DND-41 (cell line): Measurements from ENCODE around the gene PPARA.

Experiments
- ATAC-seq: fragments of 200-7000 bp; cut with Tn5 transposase; 3 replicates; pipeline ENCODE4 v1.9.1; 2021; ENCODE audit warnings: low read depth; ENCODE audit not compliant: insufficient read depth
- DNase-seq: peaks from one replicate; pipeline ENCODE4 v3.0.0-alpha.2; 2020
- H2AFZ ChIP-seq: 2 replicates; pipeline ENCODE4 v1.6.0; 2012; ENCODE audit warnings: low read depth, low read length
- H3K27ac ChIP-seq: 2 replicates; pipeline ENCODE4 v1.5.1; 2012; ENCODE audit warnings: low read length, inconsistent platforms
- H3K27me3 ChIP-seq: fragments of 200-600 bp; sonication (generic); 2 replicates; pipeline ENCODE4 v1.6.0; 2012; ENCODE audit warnings: low read length, mild to moderate bottlenecking, inconsistent platforms; ENCODE audit not compliant: insufficient read depth, poor library complexity
- H3K36me3 ChIP-seq: 2 replicates; pipeline ENCODE4 v1.5.1; 2012; ENCODE audit warnings: low read length, inconsistent platforms; ENCODE audit not compliant: insufficient read depth
- H3K4me1 ChIP-seq: 2 replicates; pipeline ENCODE4 v1.5.1; 2012; ENCODE audit warnings: mild to moderate bottlenecking, low read length; ENCODE audit not compliant: insufficient read depth
- H3K4me2 ChIP-seq: 2 replicates; pipeline ENCODE4 v1.6.0; 2012; ENCODE audit warnings: mild to moderate bottlenecking, moderate library complexity, low read length, inconsistent platforms; ENCODE audit not compliant: insufficient read depth
- H3K4me3 ChIP-seq, 2 experiments: fragments of 200-600 bp in 1 of 2; shearing (Covaris generic) in 1 of 2; 2 replicates each; pipeline ENCODE4 v1.5.1; 2012 to 2016; ENCODE audit warnings: inconsistent platforms in 2 of 2, low read length in 2 of 2, mild to moderate bottlenecking in 2 of 2, low read depth in 1 of 2, moderate library complexity in 1 of 2
- H3K79me2 ChIP-seq: 2 replicates; pipeline ENCODE4 v1.6.0; 2012; ENCODE audit warnings: low read length, inconsistent platforms; ENCODE audit not compliant: insufficient read depth
- H3K9ac ChIP-seq: 2 replicates; pipeline ENCODE4 v1.6.0; 2012; ENCODE audit warnings: low read depth, mild to moderate bottlenecking, inconsistent platforms, low read length, moderate library complexity
- H3K9me3 ChIP-seq: 2 replicates; pipeline ENCODE4 v1.5.1; 2012; ENCODE audit warnings: low read length, moderate library complexity, mild to moderate bottlenecking, inconsistent platforms; ENCODE audit not compliant: insufficient read depth, severe bottlenecking
- H4K20me1 ChIP-seq: 2 replicates; pipeline ENCODE4 v1.6.0; 2012; ENCODE audit warnings: low read length; ENCODE audit not compliant: insufficient read depth
- EZH2 ChIP-seq: IDR thresholded peaks from 3 replicates; pipeline ENCODE4 v1.6.1; 2012; ENCODE audit warnings: borderline replicate concordance, low read depth, mild to moderate bottlenecking, moderate library complexity, low read length, inconsistent platforms; ENCODE audit not compliant: severe bottlenecking
- TF ChIP-seq, protein P1 (sequence below): IDR thresholded peaks from 2 replicates; pipeline ENCODE4 v1.5.1; 2012; ENCODE audit warnings: borderline replicate concordance, low read length, moderate library complexity, mild to moderate bottlenecking; ENCODE audit not compliant: poor library complexity, severe bottlenecking; ENCODE audit errors: extremely low read depth

The PPARA gene

DNA sequence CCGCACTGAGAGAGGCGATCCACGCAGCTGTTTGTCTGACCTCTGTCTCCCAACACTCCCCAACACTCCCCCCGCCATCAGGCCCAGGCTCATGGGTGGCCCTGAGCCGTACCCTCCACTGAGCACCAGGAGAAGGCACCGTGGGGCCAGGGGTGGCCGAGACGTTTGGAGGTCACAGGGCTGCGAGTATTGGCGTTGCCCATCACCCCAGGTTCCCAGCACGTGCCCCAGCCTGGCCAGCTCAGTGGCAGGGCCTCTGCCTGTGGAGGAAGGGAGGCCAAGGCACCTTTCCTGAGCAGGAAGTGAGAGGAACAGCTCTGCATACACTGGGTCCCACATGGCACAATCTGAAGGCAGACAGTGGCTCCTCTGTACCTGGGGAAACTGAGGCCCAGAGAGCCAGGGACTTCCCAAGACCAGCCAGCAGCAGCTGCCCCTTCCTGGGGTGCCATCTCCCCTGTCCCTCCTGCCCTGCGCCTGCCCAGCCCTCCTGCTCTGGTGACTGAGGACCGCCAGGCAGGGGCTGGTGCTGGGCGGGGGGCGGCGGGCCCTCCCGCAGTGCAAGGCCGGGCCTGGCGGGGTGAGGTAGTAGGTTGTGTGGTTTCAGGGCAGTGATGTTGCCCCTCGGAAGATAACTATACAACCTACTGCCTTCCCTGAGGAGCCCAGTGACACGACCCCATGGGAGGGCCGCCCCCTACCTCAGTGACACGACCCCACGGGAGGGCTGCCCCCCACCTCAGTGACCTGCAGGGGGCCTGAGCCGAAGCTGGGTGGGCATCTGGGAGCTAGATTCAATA lies 37.0 kb upstream of the PPARA start:
- Histone ChIP-seq H3K4me3 (no peak overlapping the region), H2AFZ (no peak overlapping the region), H3K4me2 (no peak overlapping the region), H3K27me3 (no peaks in the 10 kb centered on the region), H3K27ac (no peak overlapping the region), H3K9me3 (no peaks in the 10 kb centered on the region), H4K20me1 (peaks cover 58% of the 10 kb centered on the region), H3K36me3 (peaks cover 49% of the 10 kb centered on the region), H3K79me2 (no peaks in the 10 kb centered on the region), H3K9ac (no peak overlapping the region), H3K4me1 (no peaks in the 10 kb centered on the region)
- TF ChIP-seq, protein P1, sequence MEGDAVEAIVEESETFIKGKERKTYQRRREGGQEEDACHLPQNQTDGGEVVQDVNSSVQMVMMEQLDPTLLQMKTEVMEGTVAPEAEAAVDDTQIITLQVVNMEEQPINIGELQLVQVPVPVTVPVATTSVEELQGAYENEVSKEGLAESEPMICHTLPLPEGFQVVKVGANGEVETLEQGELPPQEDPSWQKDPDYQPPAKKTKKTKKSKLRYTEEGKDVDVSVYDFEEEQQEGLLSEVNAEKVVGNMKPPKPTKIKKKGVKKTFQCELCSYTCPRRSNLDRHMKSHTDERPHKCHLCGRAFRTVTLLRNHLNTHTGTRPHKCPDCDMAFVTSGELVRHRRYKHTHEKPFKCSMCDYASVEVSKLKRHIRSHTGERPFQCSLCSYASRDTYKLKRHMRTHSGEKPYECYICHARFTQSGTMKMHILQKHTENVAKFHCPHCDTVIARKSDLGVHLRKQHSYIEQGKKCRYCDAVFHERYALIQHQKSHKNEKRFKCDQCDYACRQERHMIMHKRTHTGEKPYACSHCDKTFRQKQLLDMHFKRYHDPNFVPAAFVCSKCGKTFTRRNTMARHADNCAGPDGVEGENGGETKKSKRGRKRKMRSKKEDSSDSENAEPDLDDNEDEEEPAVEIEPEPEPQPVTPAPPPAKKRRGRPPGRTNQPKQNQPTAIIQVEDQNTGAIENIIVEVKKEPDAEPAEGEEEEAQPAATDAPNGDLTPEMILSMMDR: no peak
- TF ChIP-seq EZH2: no peak
- DNase-seq (no peak), ATAC-seq (no peak)

DNA sequence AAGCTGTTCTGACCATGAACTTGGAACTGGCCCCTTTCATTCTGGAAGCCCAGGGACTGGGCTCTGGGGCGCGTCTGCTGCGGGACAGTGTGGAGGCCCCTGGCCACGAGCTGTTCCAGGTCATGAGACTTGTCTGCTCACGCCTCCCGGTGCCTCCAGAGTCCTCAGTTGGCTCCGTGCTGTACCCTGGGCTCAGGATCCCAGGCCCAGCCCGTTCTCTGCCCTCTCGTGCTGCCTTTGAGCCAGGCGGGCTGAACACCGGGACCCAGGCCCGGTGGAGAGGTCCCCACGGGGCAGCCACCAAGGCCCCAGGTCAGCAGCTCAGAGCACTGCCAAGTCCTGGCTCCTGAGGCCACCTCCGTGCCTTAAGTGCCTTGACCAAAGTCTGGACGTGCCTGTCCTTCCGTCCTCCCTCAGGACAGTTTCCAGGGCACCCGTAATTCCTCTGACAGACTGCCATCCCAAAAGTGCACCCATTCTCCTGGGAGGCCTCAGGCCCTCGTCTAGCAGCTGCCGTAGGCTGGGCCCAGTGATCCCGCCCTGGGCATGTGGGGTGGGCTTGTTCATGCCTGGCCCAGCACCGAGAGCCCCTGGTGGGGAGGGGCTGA lies 36.3 kb upstream of the PPARA start:
- Histone ChIP-seq H3K27me3 (no peaks in the 10 kb centered on the region), H3K79me2 (no peaks in the 10 kb centered on the region), H3K4me1 (no peaks in the 10 kb centered on the region), H3K36me3 (peaks cover 42% of the 10 kb centered on the region), H3K9me3 (no peaks in the 10 kb centered on the region), H3K27ac (no peak overlapping the region), H3K4me3 (no peak overlapping the region), H2AFZ (no peak overlapping the region), H4K20me1 (peaks cover 54% of the 10 kb centered on the region), H3K9ac (no peak overlapping the region), H3K4me2 (no peak overlapping the region)
- TF ChIP-seq EZH2: no peak
- TF ChIP-seq, protein P1: no peak
- peak; percentile 4; the same call in 1 of the 3 replicates for ATAC-seq
- no peak for DNase-seq

DNA sequence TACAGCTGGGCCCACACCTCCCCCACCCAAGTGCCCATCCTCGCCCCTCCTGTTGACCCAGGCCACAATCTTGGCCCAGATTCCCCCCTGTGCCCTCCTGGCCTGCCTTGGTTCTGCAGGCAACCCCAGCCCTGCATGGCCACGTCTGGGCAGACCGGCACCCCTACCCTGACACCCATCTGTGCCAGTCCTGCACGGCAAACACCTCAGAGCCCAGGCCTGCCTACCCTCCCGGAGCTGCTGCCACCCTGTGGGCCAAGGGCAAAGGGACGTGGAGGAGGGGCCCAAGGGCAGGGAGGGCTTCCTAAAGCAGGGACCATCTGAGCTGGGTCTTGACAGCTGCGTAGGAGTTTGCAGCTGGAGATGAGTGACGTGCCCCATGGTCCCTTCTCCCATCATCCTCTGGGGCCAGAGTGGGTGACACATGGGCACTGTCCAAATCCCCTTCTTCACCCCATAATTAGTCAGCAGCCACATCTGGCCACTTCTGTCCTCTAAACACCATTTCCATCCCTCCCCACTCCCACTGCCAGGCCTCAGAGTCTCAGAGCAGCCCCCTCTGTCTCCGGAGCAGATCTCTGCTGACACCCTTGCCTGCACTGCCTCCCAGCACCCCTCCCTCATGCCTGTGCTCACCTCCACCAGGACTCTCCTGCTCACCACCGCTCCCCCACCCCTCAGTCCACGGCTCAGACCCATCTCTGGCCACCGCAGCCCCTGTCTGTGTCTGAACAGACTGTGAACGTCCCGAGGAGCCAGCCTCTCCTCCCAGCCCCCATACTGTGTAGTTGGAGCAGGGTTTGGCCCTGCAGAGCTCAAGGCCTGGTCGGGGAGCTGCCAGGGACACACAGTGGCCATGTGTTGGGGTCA lies 35.6 kb upstream of the PPARA start:
- Histone ChIP-seq H3K9me3 (no peaks in the 10 kb centered on the region), H3K27ac (no peak overlapping the region), H3K36me3 (peaks cover 34% of the 10 kb centered on the region), H4K20me1 (peaks cover 47% of the 10 kb centered on the region), H3K9ac (no peak overlapping the region), H3K27me3 (no peaks in the 10 kb centered on the region), H2AFZ (no peak overlapping the region), H3K4me3 (no peak overlapping the region), H3K4me1 (no peaks in the 10 kb centered on the region), H3K4me2 (no peak overlapping the region), H3K79me2 (no peaks in the 10 kb centered on the region)
- DNase-seq (peak; percentile 47), ATAC-seq (peak; percentile 36)
- no peak for TF ChIP-seq EZH2
- TF ChIP-seq, protein P1: peak; percentile 53
